ENCODE data around the gene NTSR2. TPM values are rescaled to one million over a fixed set of nuclear protein-coding genes. Genes with fewer than 3 reads are reported as not detected.

Gene NTSR2
- total RNA-seq, 2 experiments from 2014 or later = not detected

- CTCF ChIA-PET (ENCODE audit: unreplicated experiment) = no interaction called here
- no peak for DNase-seq (ENCODE audit: low spot score)
- Histone ChIP-seq H3K9me2 (ENCODE audit: insufficient read depth, low read length) (no peaks in the 10 kb centered on the region), H2AFZ (ENCODE audit: low read length) (no peak overlapping the region), H3K4me2 (ENCODE audit: low read length) (no peak overlapping the region), H3K4me3 (ENCODE audit: low read depth, low read length, poor library complexity, severe bottlenecking) (no peak overlapping the region), H3K9me3 (ENCODE audit: low read length) (peaks cover 8% of the 10 kb centered on the region; the same call in 1 of the 2 replicates), H3K79me2 (ENCODE audit: insufficient read depth, low read depth, low read length) (no peaks in the 10 kb centered on the region), H3K4me1 (ENCODE audit: insufficient read depth, low read length, poor library complexity, severe bottlenecking) (no peaks in the 10 kb centered on the region), H4K20me1 (ENCODE audit: insufficient read depth, low read length) (no peaks in the 10 kb centered on the region), H3K27ac (ENCODE audit: low read depth, low read length, poor library complexity, severe bottlenecking) (no peak overlapping the region), H3K36me3 (ENCODE audit: insufficient read depth, low read length) (no peaks in the 10 kb centered on the region)
- intact Hi-C loops (cut with micrococcal nuclease; ENCODE audit: unreplicated experiment) = no loop called here
- POLR2A ChIA-PET = interaction anchor here (0.6 kb wide), 1 partner anchor 202 kb away, joined by 3 read pairs; no protein-coding TSS in a partner anchor
- no peak for TF ChIP-seq EZH2phosphoT487 (IDR thresholded peaks at IDR 0.05; ENCODE audit: borderline replicate concordance, low read depth, low read length)
- no peak for TF ChIP-seq CTCF (conservative IDR thresholded peaks at IDR 0.05; ENCODE audit: low read length)
- BruUV-seq (replicated peaks) = no TSS peak
These were observed 4.3 kb downstream of the NTSR2 start for GRCh38 chr2:11665510-11666362.

GRCh38 chr2:11665028-11665427 is 5.0 kb downstream of the NTSR2 start:
- BruUV-seq (replicated peaks) = no TSS peak
- CTCF ChIA-PET (ENCODE audit: unreplicated experiment) = no interaction called here
- H4K20me1 ChIP-seq (ENCODE audit: insufficient read depth, low read length) = no peaks in the 10 kb centered on the region
- no peaks in the 10 kb centered on the region for H3K79me2 ChIP-seq (ENCODE audit: insufficient read depth, low read depth, low read length)
- no peak for TF ChIP-seq CTCF (conservative IDR thresholded peaks at IDR 0.05; ENCODE audit: low read length)
- TF ChIP-seq EZH2phosphoT487 (IDR thresholded peaks at IDR 0.05; ENCODE audit: borderline replicate concordance, low read depth, low read length) = no peak
- H3K27ac ChIP-seq (ENCODE audit: low read depth, low read length, poor library complexity, severe bottlenecking) = no peak overlapping the region
- no peaks in the 10 kb centered on the region for H3K36me3 ChIP-seq (ENCODE audit: insufficient read depth, low read length)
- no peak overlapping the region for H2AFZ ChIP-seq (ENCODE audit: low read length)
- no peaks in the 10 kb centered on the region for H3K4me1 ChIP-seq (ENCODE audit: insufficient read depth, low read length, poor library complexity, severe bottlenecking)
- POLR2A ChIA-PET = interaction anchor here (0.9 kb wide), 2 partner anchors 12 to 16 kb away, joined by 3 read pairs; no protein-coding TSS in a partner anchor
- no peak overlapping the region for H3K4me3 ChIP-seq (ENCODE audit: low read depth, low read length, poor library complexity, severe bottlenecking)
- H3K9me3 ChIP-seq (ENCODE audit: low read length) = peaks cover 8% of the 10 kb centered on the region; the same call in 1 of the 2 replicates
- no peaks in the 10 kb centered on the region for H3K9me2 ChIP-seq (ENCODE audit: insufficient read depth, low read length)
- no peak overlapping the region for H3K4me2 ChIP-seq (ENCODE audit: low read length)
- intact Hi-C loops (cut with micrococcal nuclease; ENCODE audit: unreplicated experiment) = no loop called here
- DNase-seq (ENCODE audit: low spot score) = no peak

- TF ChIP-seq CTCF (conservative IDR thresholded peaks at IDR 0.05; ENCODE audit: low read length) (no peak), EZH2phosphoT487 (IDR thresholded peaks at IDR 0.05; ENCODE audit: borderline replicate concordance, low read depth, low read length) (no peak)
- Histone ChIP-seq H3K4me1 (ENCODE audit: insufficient read depth, low read length, poor library complexity, severe bottlenecking) (no peaks in the 10 kb centered on the region), H3K79me2 (ENCODE audit: insufficient read depth, low read depth, low read length) (no peaks in the 10 kb centered on the region), H2AFZ (ENCODE audit: low read length) (no peak overlapping the region), H3K4me2 (ENCODE audit: low read length) (no peak overlapping the region), H3K9me3 (ENCODE audit: low read length) (peaks cover 8% of the 10 kb centered on the region; the same call in 1 of the 2 replicates), H3K36me3 (ENCODE audit: insufficient read depth, low read length) (no peaks in the 10 kb centered on the region), H4K20me1 (ENCODE audit: insufficient read depth, low read length) (no peaks in the 10 kb centered on the region), H3K9me2 (ENCODE audit: insufficient read depth, low read length) (no peaks in the 10 kb centered on the region), H3K4me3 (ENCODE audit: low read depth, low read length, poor library complexity, severe bottlenecking) (no peak overlapping the region), H3K27ac (ENCODE audit: low read depth, low read length, poor library complexity, severe bottlenecking) (no peak overlapping the region)
- POLR2A ChIA-PET = interaction anchor here (1.7 kb wide), 1 partner anchor 9 kb away, joined by 3 read pairs; no protein-coding TSS in a partner anchor
- CTCF ChIA-PET (ENCODE audit: unreplicated experiment) = interaction anchor here (0.6 kb wide), 1 partner anchor 80 kb away, joined by 3 read pairs; no protein-coding TSS in a partner anchor
- intact Hi-C loops (cut with micrococcal nuclease; ENCODE audit: unreplicated experiment) = no loop called here
- BruUV-seq (replicated peaks) = no TSS peak
- no peak for DNase-seq (ENCODE audit: low spot score)
These were observed 6.6 kb downstream of the NTSR2 start for GRCh38 chr2:11663427-11663826.

All from OCI-LY7 (cell line).